GM12878 (cell line): ENCODE data around the gene MTRR. TPM values are rescaled to one million over a fixed set of nuclear protein-coding genes. Genes with fewer than 3 reads are reported as not detected.

Source experiments
- ATAC-seq: fragments of 200-7000 bp; cut with Tn5 transposase; 3 replicates; pipeline ENCODE4 v1.9.1; 2020; ENCODE audit warnings: mild to moderate bottlenecking, moderate library complexity
- BruUV-seq: library from RNA; stranded (reverse); fragments of 400-500 nt; replicated peaks from 2 replicates; lab custom pipeline; 2021; lab: Mats Ljungman, UMichigan
- CTCF ChIA-PET: fragments of 300-600 bp; sonication (Branson Sonifier 250); formaldehyde crosslinking; extraction: SDS; loops from one replicate; lab custom pipeline; 2021; ENCODE audit warnings: inconsistent platforms; lab: Yijun Ruan, JAX
- POLR2A ChIA-PET: fragments of 350-600 bp; formaldehyde crosslinking; extraction: SDS; loops from one replicate; lab custom pipeline; 2021; ENCODE audit warnings: inconsistent platforms; lab: Charles Lee
- RAD21 ChIA-PET: fragments of 300-600 bp; sonication (Branson Sonifier 250); formaldehyde crosslinking; loops from one replicate; lab custom pipeline; 2023; ENCODE audit warnings: antibody characterized with exemption; ENCODE audit not compliant: unreplicated experiment; lab: Charles Lee
- SMC1A ChIA-PET: fragments of 300-600 bp; sonication (Branson Sonifier 250); formaldehyde crosslinking; loops from one replicate; lab custom pipeline; 2023; ENCODE audit not compliant: unreplicated experiment, uncharacterized antibody; lab: Charles Lee
- DNase-seq: peaks from one replicate; pipeline ENCODE4 v3.0.0-alpha.2; 2011; ENCODE audit warnings: low read depth, low spot score
- FAIRE-seq: peaks from 3 replicates; lab custom pipeline; 2011; peaks lifted over from hg19 to GRCh38; lab: Jason Lieb, UNC
- H2AFZ ChIP-seq: 2 replicates; pipeline ENCODE4 v1.6.0; 2011; ENCODE audit warnings: low read depth, low read length, control low read depth; ENCODE audit not compliant: control insufficient read depth
- H3K27ac ChIP-seq: 2 replicates; pipeline ENCODE4 v1.5.1; 2011; ENCODE audit warnings: control low read depth; ENCODE audit not compliant: control insufficient read depth, insufficient read depth
- H3K27me3 ChIP-seq, 2 experiments: replicated peaks in 1 of 2; 2 replicates each; pipeline versions ENCODE4 v1.6.0 to v1.6.1; 2011; ENCODE audit warnings: low read length in 1 of 2; ENCODE audit not compliant: control insufficient read depth in 2 of 2, insufficient read depth in 2 of 2
- H3K36me3 ChIP-seq, 2 experiments: 2 replicates each; pipeline ENCODE4 v1.5.1; 2011; ENCODE audit warnings: low read length in 1 of 2; ENCODE audit not compliant: control insufficient read depth in 2 of 2, insufficient read depth in 2 of 2
- H3K4me1 ChIP-seq: 2 replicates; pipeline ENCODE4 v1.6.1; 2011; ENCODE audit warnings: mild to moderate bottlenecking, low read length, moderate library complexity, mixed read lengths; ENCODE audit not compliant: control insufficient read depth, insufficient read depth
- H3K4me2 ChIP-seq: 2 replicates; pipeline ENCODE4 v1.6.0; 2011; ENCODE audit warnings: control low read depth; ENCODE audit not compliant: control insufficient read depth, insufficient read depth
- H3K4me3 ChIP-seq: fragments of 200-600 bp; sonication (generic); 2 replicates; pipeline ENCODE4 v1.5.1; 2016
- H3K79me2 ChIP-seq: 2 replicates; pipeline ENCODE4 v1.6.0; 2011; ENCODE audit warnings: low read length; ENCODE audit not compliant: control insufficient read depth, insufficient read depth
- H3K9ac ChIP-seq: 2 replicates; pipeline ENCODE4 v1.8.0; 2011; ENCODE audit warnings: low read length, control low read depth, mixed read lengths; ENCODE audit not compliant: control insufficient read depth, insufficient read depth
- H3K9me3 ChIP-seq: replicated peaks from 3 replicates; pipeline ENCODE4 v1.5.1; 2011; ENCODE audit warnings: mild to moderate bottlenecking, low read length; ENCODE audit not compliant: control insufficient read depth, insufficient read depth
- H4K20me1 ChIP-seq: 2 replicates; pipeline ENCODE4 v1.6.0; 2011; ENCODE audit not compliant: control insufficient read depth, insufficient read depth
- CHD2 ChIP-seq: IDR thresholded peaks from 2 replicates; pipeline ENCODE4 v1.6.1; 2011; ENCODE audit warnings: low read depth, low read length, improper control_type of control experiment, borderline replicate concordance
- CHD4 ChIP-seq: fragments of 200-600 bp; sonication (generic); IDR thresholded peaks from 2 replicates; pipeline ENCODE4 v1.6.1; 2016; ENCODE audit warnings: mild to moderate bottlenecking
- GABPA ChIP-seq: IDR thresholded peaks from 2 replicates; pipeline ENCODE4 v1.6.1; 2014; ENCODE audit warnings: antibody characterized with exemption, low read depth, mild to moderate bottlenecking, inconsistent platforms
- WGBS: methylation state at CpG from one replicate; pipeline ENCODE4 v1.1.6; 2016; ENCODE audit warnings: low lambda C conversion rate; ENCODE audit not compliant: insufficient replicate concordance, insufficient coverage; ENCODE audit errors: missing lambda C conversion rate; 5-methylcytosine and 5-hydroxymethylcytosine counted together
- in situ Hi-C: fragments of 300-500 bp; cut with MboI; formaldehyde crosslinking; loops from 9 replicates; pipeline ENCODE4 v1.14.3; 2018; ENCODE audit warnings: mixed read lengths
- intact Hi-C: fragments of 100-400 bp; cut with micrococcal nuclease; formaldehyde crosslinking; loops from one replicate; pipeline ENCODE4 v1.14.2; 2022; ENCODE audit not compliant: unreplicated experiment
- polyA plus RNA-seq, 11 experiments: library from polyadenylated mRNA; depleted of rRNA in 4 of 11; unstranded in 6 of 11; stranded (reverse) in 5 of 11; fragments of >200 nt; fragmentation: Nextera tagmentation in 4 of 11; fragmentation: Illumina TruSeq in 1 of 11; extraction: Ambion mirVana in 4 of 11; extraction: Trizol in 1 of 11; gene quantifications; 1 replicate in 1 of 11; 2 replicates in 10 of 11; pipeline versions ENCODE4 v1.2.1 to v1.2.3, GENCODE V29; 2011 to 2016; ENCODE audit warnings: inconsistent platforms in 2 of 11, missing spikeins in 2 of 11, low read depth in 1 of 11
- total RNA-seq, 4 experiments: library from RNA; depleted of rRNA in 3 of 4; stranded (reverse); fragments of >200 nt in 3 of 4; fragmentation: Illumina TruSeq in 1 of 4; extraction: Trizol in 1 of 4; gene quantifications; 2 replicates each; pipeline versions ENCODE4 v1.2.1 to v1.2.3, GENCODE V29; 2013 to 2021
- TF ChIP-seq, protein P1 (sequence below): fragments of 450-650 bp; IDR thresholded peaks from 2 replicates; pipeline ENCODE4 v1.6.1; 2017; ENCODE audit warnings: mild to moderate bottlenecking, moderate library complexity
- TF ChIP-seq, protein P2 (sequence below): IDR thresholded peaks from 2 replicates; pipeline ENCODE4 v1.6.1; 2011; ENCODE audit warnings: mild to moderate bottlenecking, low read depth, low read length, moderate library complexity; ENCODE audit not compliant: insufficient replicate concordance

The MTRR gene
- total and polyA plus RNA-seq, 10 of the 15 experiments (the other 5 are each of a cell fraction or from before 2014, with no cell fraction given) = 13.8 to 76.9 (median 38.0) TPM

GRCh38 chr5:7925961-7926695 lies 57.2 kb downstream of the MTRR start:
- intact Hi-C loops = loop anchor here (2.0 to 5.0 kb wide), 2 partner anchors 256 to 1281 kb away; no protein-coding TSS in a partner anchor
- in situ Hi-C loops = loop anchor here (5.0 kb wide), 1 partner anchor 1281 kb away; no protein-coding TSS in a partner anchor

DNA sequence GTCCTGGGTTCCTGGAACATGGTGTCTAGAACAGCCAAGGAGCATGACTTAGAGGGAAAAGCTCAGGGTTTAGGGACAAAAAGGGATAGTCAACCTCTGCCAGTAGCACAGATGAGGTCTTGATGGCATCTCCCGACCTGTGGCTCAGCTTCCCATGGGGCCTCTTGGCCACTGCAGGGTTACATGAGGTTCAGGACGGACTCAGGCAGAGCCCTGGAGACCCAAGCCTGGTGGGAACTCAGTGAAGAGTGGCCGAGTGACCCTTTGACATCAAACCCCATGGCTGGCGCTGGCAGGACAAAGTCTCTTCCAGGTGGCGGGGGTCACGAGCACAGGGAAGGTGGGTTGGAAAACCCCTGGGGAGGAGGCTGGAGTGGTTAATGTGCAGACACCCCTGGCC lies 57.8 kb downstream of the MTRR start:
- no peaks in the 10 kb centered on the region for H3K36me3 ChIP-seq
- intact Hi-C loops (loop anchor here (2.0 to 5.0 kb wide), 2 partner anchors 256 to 1280 kb away; no protein-coding TSS in a partner anchor), in situ Hi-C loops (loop anchor here (5.0 kb wide), 1 partner anchor 1281 kb away; no protein-coding TSS in a partner anchor)
- BruUV-seq = no TSS peak
- no peaks in the 10 kb centered on the region; a peak in 1 of 4 replicates for H3K27me3 ChIP-seq
- no peak overlapping the region for H3K9ac ChIP-seq
- no peaks in the 10 kb centered on the region for H3K4me1 ChIP-seq
- H4K20me1 ChIP-seq = no peaks in the 10 kb centered on the region; the same call in 1 of the 2 replicates
- no peak overlapping the region for H3K27ac ChIP-seq
- no peak overlapping the region for H2AFZ ChIP-seq
- DNase-seq (no peak), FAIRE-seq (no peak), ATAC-seq (no peak)
- no peaks in the 10 kb centered on the region for H3K9me3 ChIP-seq
- H3K4me2 ChIP-seq = no peak overlapping the region
- ChIA-PET POLR2A (no interaction called here), SMC1A (interaction anchor here (1.0 to 4.5 kb wide), 3 partner anchors 16 to 44 kb away, joined by 4 to 15 read pairs (median 5); no protein-coding TSS in a partner anchor), CTCF (interaction anchor here (1.2 to 4.6 kb wide), 6 partner anchors 9 to 1281 kb away, joined by 3 to 32 read pairs (median 4); no protein-coding TSS in a partner anchor), RAD21 (interaction anchor here (1.0 kb wide), 1 partner anchor 40 kb away, joined by 3 read pairs; no protein-coding TSS in a partner anchor)
- no peak overlapping the region for H3K4me3 ChIP-seq
- 44% methylated on average over 6 of the region's 6 CpGs for WGBS
- no peak for TF ChIP-seq CHD4
- TF ChIP-seq, protein P1, sequence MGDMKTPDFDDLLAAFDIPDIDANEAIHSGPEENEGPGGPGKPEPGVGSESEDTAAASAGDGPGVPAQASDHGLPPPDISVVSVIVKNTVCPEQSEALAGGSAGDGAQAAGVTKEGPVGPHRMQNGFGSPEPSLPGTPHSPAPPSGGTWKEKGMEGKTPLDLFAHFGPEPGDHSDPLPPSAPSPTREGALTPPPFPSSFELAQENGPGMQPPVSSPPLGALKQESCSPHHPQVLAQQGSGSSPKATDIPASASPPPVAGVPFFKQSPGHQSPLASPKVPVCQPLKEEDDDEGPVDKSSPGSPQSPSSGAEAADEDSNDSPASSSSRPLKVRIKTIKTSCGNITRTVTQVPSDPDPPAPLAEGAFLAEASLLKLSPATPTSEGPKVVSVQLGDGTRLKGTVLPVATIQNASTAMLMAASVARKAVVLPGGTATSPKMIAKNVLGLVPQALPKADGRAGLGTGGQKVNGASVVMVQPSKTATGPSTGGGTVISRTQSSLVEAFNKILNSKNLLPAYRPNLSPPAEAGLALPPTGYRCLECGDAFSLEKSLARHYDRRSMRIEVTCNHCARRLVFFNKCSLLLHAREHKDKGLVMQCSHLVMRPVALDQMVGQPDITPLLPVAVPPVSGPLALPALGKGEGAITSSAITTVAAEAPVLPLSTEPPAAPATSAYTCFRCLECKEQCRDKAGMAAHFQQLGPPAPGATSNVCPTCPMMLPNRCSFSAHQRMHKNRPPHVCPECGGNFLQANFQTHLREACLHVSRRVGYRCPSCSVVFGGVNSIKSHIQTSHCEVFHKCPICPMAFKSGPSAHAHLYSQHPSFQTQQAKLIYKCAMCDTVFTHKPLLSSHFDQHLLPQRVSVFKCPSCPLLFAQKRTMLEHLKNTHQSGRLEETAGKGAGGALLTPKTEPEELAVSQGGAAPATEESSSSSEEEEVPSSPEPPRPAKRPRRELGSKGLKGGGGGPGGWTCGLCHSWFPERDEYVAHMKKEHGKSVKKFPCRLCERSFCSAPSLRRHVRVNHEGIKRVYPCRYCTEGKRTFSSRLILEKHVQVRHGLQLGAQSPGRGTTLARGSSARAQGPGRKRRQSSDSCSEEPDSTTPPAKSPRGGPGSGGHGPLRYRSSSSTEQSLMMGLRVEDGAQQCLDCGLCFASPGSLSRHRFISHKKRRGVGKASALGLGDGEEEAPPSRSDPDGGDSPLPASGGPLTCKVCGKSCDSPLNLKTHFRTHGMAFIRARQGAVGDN = no peak
- TF ChIP-seq CHD2 = no peak
- TF ChIP-seq GABPA = no peak
- no peaks in the 10 kb centered on the region for H3K79me2 ChIP-seq

More at GRCh38 chr5:7925961-7926695, 57.2 kb downstream of the MTRR start:
- CTCF ChIA-PET = interaction anchor here (0.7 to 4.6 kb wide), 8 partner anchors 9 to 1281 kb away, joined by 3 to 32 read pairs (median 3); no protein-coding TSS in a partner anchor
- H4K20me1 ChIP-seq = no peaks in the 10 kb centered on the region; the same call in 1 of the 2 replicates
- no peaks in the 10 kb centered on the region for H3K36me3 ChIP-seq
- H3K79me2 ChIP-seq = no peaks in the 10 kb centered on the region
- H3K27ac ChIP-seq = no peak overlapping the region
- SMC1A ChIA-PET = interaction anchor here (1.0 to 4.5 kb wide), 3 partner anchors 15 to 44 kb away, joined by 4 to 15 read pairs (median 5); no protein-coding TSS in a partner anchor
- DNase-seq (no peak), ATAC-seq (no peak), FAIRE-seq (no peak)
- no peaks in the 10 kb centered on the region; a peak in 1 of 4 replicates for H3K27me3 ChIP-seq
- POLR2A ChIA-PET = no interaction called here
- TF ChIP-seq, protein P2, sequence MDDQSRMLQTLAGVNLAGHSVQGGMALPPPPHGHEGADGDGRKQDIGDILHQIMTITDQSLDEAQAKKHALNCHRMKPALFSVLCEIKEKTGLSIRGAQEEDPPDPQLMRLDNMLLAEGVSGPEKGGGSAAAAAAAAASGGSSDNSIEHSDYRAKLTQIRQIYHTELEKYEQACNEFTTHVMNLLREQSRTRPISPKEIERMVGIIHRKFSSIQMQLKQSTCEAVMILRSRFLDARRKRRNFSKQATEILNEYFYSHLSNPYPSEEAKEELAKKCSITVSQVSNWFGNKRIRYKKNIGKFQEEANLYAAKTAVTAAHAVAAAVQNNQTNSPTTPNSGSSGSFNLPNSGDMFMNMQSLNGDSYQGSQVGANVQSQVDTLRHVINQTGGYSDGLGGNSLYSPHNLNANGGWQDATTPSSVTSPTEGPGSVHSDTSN = no peak
- H3K9me3 ChIP-seq = no peaks in the 10 kb centered on the region
- no peaks in the 10 kb centered on the region for H3K4me1 ChIP-seq
- H3K4me3 ChIP-seq = no peak overlapping the region
- no peak overlapping the region for H3K4me2 ChIP-seq
- H2AFZ ChIP-seq = no peak overlapping the region
- no TSS peak for BruUV-seq
- no peak overlapping the region for H3K9ac ChIP-seq
- 33% methylated on average over 7 of the region's 7 CpGs for WGBS
- RAD21 ChIA-PET = interaction anchor here (1.0 kb wide), 1 partner anchor 39 kb away, joined by 3 read pairs; no protein-coding TSS in a partner anchor
